GM19455 (cell line): ENCODE results near the gene SNX33.
"Not testable (repeated sequence)": the region's sequence is repeated elsewhere in the genome, so short reads cannot be mapped to it uniquely, and the experiment has no call there.

Source experiments
- ATAC-seq: cut with Tn5 transposase; IDR thresholded peaks from one replicate; pipeline ENCODE4 v1.9.1; 2021; ENCODE audit not compliant: unreplicated experiment

SNX33 gene

DNA sequence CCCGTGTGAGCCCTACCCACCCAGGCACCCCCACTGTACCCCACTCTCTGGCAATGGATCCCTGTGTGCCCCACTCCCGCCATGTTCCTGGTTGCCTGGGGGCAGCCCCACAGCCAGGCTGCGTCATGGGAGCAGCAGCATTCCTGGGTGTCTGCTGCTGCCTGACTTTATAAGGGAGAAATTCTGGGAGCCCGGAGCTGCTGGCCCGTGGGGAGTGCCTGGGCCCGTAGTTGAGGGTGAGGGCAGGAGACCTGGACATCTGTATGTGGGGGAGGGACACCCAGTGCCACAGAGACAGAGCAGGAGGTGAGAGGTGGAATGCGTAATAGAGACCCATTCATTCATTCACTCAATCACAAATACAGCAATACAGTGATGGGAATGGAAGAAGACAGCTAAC lies 49.8 kb downstream of the SNX33 start:
- no peak for ATAC-seq

DNA sequence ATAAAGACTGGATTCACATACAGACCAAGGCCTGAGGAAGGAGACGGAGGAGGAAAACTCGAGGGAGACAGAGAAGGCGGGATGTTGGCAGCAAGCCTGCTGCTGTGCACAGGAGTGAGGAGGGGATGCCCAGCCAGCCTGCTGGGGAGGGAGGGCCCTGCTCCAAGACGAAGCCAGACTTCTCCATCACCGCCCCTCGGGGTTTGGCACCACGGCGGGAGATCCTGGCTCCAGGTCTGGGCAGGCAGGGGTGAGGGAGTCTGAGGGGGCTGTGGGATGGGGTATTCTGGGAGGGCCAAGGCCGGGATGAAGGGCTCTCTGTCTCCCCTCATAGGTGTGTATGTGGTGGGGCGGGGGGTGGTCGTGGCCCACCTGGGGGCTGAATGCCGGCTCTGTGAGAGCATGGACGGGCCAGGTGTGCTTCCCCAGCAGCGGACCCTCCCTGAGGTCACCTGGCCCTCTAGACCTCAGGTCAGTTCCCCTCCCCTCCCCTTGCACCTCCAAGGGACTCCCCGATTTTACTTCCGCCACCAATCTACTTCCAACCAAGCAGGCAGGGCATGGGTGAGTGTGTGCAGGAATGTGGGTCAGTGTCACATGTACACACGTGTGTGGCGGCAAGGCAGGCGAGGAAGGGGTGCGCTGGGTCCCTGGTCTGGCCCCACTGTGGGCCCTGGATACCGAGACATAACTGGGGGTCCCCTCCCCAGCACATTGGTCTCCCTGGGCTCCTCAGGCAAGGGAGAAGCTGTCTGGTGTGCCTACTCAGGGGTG lies 50.4 kb downstream of the SNX33 start:
- not testable (repeated sequence) for ATAC-seq

DNA sequence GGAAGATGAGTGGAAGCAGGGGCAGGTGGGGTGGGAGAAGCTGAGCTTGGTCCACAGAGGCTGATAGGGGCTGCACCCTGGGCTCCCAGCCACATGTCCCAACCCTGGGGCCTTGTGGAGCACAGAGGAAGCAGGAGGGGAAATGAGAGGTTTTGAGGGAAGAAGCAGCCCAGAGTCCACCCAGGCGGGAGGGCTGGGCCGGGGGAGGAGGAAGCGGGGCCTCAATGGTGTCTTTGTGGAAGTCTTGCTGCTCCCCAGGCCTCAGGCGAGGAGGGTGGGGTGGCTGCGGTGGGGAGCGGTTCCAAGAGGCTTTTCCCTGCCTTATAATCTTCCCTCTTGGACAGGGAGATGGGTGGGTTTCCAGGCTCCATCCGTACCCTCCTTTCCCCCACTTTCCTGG lies 51.8 kb downstream of the SNX33 start:
- not testable (repeated sequence) for ATAC-seq

DNA sequence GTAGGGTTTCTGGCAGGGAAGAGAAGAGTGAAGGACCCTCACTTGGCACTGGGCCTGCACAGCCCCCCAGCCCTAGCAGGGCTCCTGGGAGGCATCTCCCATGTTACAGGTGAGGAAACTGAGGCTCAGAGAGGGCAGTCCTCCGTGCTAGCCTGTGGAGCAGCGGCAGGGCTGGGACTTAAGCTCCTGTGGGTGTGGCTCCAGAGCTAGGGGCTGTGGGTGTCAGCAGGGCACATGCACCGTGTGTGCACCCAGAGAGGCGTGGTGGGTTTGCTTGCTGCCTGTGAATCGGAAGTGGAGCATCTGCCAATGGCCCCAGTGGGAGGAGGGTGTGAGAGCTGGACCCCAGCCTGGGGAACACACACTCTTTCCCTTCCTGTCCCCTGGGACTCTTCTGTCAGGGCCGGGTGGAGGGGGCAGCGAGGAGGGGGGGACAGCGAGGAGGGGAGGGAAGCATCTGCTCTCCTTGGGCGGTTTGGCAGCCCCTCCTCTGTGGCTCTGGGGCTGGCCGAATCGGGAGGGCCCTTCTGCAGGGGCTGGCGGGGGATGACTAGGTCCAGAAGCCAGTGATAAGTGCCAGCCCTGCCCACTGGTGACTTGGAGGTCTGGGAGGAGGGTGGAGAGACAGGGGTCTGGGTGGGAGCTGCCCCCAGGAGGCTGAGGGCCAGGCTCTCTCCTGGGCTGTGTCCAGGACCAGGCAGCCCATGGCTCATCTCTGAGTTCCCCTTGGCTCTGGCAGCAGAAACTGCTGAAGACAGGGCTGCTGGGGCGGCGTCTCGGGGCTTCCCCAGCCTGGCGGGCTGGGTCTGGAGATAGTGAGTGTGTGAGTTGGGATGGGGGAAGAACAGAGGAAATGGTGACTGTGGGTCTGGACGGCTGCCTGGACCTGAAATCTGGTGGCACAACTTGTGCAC lies 52.5 kb downstream of the SNX33 start:
- ATAC-seq = not testable (repeated sequence)

DNA sequence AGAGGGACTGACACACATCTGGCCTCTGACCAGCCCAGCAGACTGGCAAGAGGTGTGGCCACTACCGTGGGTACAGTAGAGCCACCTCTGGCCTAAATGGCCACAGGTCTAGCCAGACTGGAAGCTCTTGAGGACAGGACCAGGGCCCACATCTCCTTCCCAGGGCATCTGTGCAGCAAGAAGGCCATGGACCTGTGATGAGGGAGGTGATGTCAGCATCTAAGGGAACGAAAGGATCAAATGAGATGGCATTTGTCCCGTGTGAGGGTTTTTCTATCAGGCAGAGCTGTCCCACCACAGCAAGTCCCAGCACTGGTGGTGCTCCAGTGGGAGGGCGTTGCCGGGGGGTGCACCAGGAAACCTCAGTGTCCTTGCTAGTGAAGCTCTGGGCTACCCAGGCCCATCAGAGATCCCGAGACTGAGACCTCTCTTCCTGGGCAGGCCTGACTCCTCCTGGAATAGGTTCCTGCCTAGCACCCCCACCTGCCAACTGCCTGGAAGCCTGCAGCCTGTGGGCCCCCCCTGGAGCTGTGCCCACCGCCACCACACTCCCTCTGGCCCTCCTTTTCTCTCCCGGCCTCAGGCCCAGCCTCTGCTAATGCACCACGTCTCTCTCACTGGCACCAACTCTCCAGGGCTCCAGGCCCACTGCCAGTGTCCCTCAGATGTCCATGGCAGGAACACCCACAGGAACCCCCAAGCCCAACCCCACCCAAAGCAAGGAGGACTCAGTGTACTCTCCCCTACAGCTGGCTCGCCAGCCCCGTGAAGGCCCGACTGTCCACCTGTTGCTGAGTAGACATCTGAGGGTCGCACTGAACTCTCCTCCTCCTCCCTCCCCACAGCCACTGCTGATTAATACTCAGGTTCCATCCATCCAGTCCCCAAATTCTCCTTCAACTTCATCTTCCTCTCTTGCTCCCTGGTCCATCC lies 53.6 kb downstream of the SNX33 start:
- not testable (repeated sequence) for ATAC-seq

DNA sequence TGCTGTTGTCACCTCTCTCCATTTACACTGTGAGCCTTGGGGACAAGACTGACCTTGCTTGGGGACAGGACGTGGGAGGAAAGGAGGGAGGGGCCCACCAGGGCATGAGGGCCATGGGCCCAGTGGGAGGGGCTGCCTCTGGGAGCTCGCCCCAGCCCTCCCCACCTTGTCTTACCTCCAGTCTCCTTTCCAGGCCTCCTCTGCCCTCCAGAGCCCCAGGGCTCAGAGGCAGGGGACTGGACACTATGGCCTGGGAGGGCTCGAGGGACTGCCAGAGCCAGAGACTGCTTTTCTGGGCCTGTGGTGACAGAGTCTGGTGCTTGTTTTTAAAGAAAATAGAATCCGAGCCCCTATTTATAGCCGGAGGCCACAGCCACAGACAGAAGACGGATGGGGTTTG lies 54.7 kb downstream of the SNX33 start:
- no peak for ATAC-seq

DNA sequence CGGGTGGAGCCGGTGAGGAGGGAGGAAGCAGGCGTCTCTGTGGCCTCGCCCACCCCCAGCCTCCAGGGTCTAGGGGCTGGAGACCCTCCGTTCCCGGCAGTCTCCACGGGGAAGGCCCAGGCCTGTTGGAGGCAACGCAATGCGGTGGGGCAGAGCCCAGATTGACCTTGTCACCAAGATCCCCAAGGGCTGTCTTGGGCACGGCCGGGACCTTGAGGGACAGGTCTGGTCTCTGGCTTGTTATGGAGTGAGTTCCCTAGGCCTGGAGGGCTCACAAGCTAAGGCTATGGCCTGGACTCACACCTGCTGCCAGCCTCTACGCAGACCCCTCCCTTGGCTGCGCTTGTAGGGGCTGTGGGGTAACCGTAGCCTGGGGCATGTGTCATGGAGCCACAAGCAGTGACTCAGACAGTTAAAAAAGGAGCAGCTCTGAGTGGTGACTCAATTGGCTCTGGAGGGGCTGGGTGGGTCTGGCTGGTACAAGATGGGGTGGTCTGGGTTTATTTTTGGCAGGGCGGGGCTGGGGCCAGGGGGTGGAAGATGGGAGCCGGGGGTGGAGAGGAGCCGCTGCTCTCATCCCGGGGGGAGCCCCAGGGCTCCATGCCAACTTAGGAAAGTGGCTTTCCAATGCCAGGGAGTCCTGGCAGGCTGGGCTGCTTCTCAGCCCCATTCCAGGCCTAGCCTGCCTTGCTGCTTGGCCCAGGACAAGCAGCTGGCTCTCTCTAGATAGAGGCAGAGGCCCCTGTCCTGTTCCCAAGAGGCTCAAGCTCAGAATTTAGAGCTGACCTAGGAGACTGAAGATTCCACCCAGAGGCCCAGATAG lies 55.9 kb downstream of the SNX33 start:
- not testable (repeated sequence) for ATAC-seq

DNA sequence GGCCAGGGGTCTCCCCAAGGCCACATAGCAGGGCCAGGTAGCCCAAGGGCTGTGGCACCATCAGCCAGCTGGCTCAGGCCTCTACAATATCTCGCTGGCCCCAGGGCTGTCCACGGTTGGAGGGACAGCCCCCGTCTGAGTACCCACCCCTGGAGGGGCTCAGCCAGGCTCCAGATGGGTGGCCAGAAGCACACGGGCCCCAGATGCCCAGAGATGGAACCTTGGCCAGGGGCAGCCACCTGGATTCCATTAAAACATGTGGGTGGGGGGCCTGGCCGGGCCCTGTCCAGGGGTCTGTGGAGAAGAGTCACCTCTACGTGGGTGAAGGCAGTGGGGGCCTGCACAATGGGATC lies 56.5 kb downstream of the SNX33 start:
- no peak for ATAC-seq

DNA sequence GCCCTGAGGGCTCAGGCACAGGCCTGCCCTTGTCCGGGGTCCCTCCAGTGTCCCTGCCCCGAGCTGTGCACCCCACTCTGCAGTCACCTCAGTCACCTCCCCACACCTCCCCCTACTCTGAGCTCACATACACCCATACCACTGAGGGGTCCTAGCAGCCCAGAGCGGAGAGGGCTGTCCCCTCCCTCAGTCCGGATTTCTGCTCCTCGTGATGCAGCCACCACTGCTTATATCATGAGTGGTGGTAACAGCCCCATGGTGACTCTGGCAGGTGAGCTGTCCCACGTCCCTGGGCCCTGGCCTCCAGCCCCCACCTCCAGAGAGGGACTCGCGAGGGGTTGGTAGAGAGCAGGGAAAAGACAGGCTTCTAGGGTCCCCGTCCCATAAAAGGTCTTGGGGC lies 56.9 kb downstream of the SNX33 start:
- no peak for ATAC-seq

DNA sequence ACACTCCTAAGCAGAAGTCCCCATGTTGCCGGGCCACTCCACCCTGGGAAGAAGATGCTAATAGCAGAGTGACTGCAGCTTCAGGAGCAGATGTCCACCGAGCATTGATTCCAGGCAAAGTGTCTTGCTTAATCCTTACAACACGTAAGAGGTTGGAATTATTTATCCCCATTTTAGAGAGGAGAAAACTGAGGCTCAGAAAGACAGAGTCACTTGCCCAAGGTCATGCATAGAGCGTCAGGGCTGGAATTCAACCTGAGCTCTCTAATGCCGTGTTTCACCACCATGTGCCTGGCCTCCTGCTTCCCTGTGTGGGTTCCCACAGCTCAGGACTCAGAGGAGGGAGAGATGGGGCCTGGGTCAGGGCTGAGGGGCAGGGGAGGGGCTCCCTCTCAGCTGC lies 57.7 kb downstream of the SNX33 start:
- ATAC-seq = not testable (repeated sequence)

DNA sequence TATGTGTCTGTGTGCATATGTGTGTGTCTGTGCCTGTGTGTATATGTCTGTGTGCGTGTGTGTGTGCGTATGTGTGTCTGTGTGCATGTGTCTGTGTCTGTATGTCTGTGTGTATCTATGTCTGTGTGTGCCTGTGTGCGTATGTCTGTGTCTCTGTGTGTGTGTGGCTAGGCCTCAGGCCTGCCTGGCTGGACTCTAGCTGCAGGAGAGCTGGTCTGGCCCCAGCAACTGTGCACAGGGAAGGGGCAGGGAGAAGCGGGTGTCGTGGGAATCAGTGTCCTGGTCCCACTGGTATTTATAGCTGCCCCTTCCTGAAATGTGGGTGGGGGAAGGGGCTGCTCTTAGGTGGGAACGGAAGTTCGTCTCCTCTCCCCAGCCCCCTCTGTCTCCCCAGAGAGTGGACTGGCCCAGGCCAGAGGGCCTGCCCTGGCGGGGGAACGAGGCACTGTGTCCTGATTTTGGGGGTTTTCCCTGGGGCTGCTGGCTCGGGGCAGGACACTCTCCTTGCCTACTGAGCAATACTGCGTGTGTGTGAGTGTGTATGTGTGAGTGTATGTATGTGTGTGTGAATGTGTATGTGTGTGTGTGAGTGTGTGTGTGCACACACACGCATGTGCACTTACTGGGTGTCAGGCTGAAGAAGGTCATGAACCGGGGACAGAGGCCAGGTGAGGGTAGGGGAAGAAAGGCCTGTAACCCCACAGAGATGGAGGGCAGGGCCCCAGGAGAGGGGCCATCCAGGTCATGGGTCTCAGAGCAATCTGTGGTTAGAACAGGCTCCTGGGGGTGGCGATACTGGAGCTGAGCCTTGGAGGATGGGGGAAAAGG lies 58.4 kb downstream of the SNX33 start:
- ATAC-seq = no peak

DNA sequence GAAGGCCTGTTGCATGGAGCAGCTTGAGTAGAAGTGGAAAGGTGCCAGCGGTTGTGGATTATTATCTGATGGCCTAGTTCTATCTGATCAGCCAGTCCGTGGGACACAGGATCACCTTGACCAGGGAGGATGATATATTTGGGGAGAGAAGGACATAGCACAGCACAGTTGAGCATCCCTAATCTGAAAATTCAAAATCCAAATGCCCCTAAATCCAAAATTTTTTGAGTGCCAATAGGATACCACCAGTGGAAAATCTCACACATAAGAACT lies 58.9 kb downstream of the SNX33 start:
- no peak for ATAC-seq

DNA sequence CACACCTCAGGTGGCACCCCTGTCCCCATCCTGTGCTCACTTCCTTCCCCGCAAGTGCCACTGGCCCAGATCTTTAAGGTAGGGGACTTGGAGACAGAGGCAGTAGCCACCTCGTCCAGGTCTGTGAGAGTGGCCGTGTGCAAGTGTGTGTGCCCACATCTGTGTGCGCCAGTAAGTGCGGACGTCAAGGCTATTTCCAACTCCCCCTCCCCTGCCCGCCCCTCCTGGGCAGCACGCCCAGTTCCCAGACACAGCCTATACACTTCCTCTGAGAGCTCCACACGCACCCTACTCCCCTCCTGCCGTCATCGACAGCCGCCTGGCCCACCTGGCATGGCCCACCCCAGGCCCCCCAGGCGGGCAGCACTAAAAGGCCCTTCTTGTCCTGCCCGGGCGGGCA lies 61.7 kb downstream of the SNX33 start:
- not testable (repeated sequence) for ATAC-seq

DNA sequence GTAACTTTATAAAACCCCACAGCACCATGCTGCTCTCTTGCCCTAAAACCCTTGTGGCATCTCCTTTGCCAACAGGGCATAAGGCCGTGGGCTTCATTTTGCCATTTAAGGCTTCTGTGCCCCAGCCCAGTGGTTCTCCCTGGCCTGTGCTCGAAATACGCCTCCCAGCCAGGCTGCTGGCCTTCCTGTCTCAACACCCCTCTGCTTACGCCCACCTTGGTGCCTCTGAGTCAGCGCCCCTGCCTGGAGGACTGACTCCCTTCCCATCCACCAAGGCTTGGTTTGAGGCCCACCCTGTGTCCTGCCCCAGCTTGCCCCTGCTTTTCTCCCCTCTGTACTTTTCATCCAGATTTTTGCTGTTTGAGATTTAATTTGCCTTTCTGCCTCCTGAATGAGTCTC lies 63.2 kb downstream of the SNX33 start:
- not testable (repeated sequence) for ATAC-seq

DNA sequence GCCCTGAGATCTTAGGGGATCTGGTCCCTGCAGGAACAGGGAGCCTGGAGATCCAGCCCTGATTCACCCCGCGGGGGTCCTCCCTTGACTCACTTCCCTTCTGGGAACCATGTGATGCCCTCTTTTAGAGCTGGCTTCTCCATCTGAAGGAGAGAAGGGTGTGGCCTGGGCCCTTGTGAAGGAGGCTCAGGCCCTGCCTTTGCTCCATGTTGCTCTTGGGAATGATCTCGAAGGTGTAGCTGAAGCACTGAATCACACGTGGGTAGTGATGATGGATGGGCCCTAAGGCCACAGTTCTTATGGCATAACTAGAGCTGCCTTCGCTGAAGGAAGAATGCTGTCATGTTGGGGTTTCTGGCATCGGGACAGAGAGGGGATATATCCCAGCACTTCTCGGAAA lies 63.8 kb downstream of the SNX33 start:
- not testable (repeated sequence) for ATAC-seq
